NCI-H146 treated with DMSO at 0.1 percent for 48 hours (cell line): Measurements from ENCODE around the gene OGFOD2.

ENCODE experiments used
- DNase-seq: peaks from one replicate; lab custom pipeline; 2025; ENCODE audit not compliant: unreplicated experiment; lab: John Stamatoyannopoulos, UW

Gene OGFOD2

GRCh38 chr12:122988036-122988435 lies 13.0 kb downstream of the OGFOD2 start:
- no peak for DNase-seq

- no peak for DNase-seq
These were observed 13.7 kb downstream of the OGFOD2 start for GRCh38 chr12:122988612-122989212.

GRCh38 chr12:122989225-122989839 lies 14.3 kb downstream of the OGFOD2 start:
- DNase-seq = no peak

- DNase-seq = no peak
These were observed 14.9 kb downstream of the OGFOD2 start for GRCh38 chr12:122989874-122990419.

- DNase-seq = no peak
These were observed 15.5 kb downstream of the OGFOD2 start for GRCh38 chr12:122990561-122990960.

GRCh38 chr12:122990961-122991622 lies 16.0 kb downstream of the OGFOD2 start:
- no peak for DNase-seq

- DNase-seq = no peak
These were observed 16.7 kb downstream of the OGFOD2 start for GRCh38 chr12:122991623-122992275.

GRCh38 chr12:122992386-122992785 lies 17.3 kb downstream of the OGFOD2 start:
- DNase-seq = no peak

- DNase-seq = no peak
These were observed 19.2 kb downstream of the OGFOD2 start for GRCh38 chr12:122994140-122994675.

GRCh38 chr12:122994781-122995502 lies 19.9 kb downstream of the OGFOD2 start:
- DNase-seq = no peak

GRCh38 chr12:122995503-122996187 lies 20.6 kb downstream of the OGFOD2 start:
- no peak for DNase-seq

- DNase-seq = no peak
These were observed 21.2 kb downstream of the OGFOD2 start for GRCh38 chr12:122996188-122996601.

GRCh38 chr12:122996621-122997342 lies 21.7 kb downstream of the OGFOD2 start:
- DNase-seq = no peak

- DNase-seq = no peak
These were observed 22.6 kb downstream of the OGFOD2 start for GRCh38 chr12:122997343-122998250.

GRCh38 chr12:122998316-122998715 lies 23.3 kb downstream of the OGFOD2 start:
- DNase-seq = no peak

- no peak for DNase-seq
These were observed 24.3 kb downstream of the OGFOD2 start for GRCh38 chr12:122999196-122999946.

GRCh38 chr12:122999986-123000420 lies 25.0 kb downstream of the OGFOD2 start:
- no peak for DNase-seq

GRCh38 chr12:123000578-123000977 lies 25.5 kb downstream of the OGFOD2 start:
- no peak for DNase-seq
